Measurements from ENCODE around the gene LYRM4.

Gene LYRM4

GRCh38 chr6:5203546-5203945, 57.2 kb downstream of the LYRM4 start:
- no peak for DNase-seq

GRCh38 chr6:5202941-5203340, 57.8 kb downstream of the LYRM4 start:
- no peak for DNase-seq

GRCh38 chr6:5202206-5202605, 58.5 kb downstream of the LYRM4 start:
- DNase-seq = no peak

GRCh38 chr6:5201271-5201670, 59.5 kb downstream of the LYRM4 start:
- DNase-seq = no peak

DNA sequence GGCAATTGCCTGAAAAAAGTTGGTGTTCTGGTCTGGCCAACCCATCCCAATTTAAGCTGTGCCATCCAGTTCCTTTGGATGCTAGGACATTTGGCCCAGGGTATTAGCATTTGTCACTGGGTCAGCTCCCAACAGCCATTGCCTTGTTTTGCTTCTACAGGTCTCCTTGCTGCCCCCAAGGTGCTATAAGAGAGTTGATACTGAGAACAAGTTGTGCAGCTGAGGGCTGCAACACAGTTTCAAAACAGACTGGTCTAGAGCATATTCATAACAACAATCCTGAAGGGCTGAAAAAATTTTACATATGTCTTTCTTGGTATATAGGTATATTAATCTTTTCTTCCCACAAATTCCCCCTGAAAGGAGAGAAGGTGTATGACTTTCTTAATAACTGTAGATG, 61.0 kb downstream of the LYRM4 start:
- no peak for DNase-seq

DNA sequence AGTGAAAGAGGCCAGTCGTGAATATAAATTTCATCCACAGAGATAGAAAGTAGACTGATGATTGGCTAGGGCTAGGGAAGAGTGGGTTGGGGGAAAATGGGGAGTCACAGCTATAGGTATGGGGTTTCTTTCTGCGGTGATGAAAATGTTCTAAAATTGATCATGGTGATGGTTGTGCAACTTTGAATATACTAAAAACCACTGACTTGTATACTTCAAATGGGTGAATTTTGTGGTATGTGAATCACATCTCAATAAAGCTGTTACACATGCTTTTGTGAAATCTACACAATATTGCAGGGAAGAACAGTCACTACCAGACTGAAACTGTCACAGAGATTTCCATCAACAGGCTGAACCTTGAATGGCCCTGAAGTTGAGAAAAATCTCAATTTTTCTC, 61.5 kb downstream of the LYRM4 start:
- no peak for DNase-seq

- DNase-seq = no peak
Measured at GRCh38 chr6:5197084-5197483, 63.7 kb downstream of the LYRM4 start.

DNA sequence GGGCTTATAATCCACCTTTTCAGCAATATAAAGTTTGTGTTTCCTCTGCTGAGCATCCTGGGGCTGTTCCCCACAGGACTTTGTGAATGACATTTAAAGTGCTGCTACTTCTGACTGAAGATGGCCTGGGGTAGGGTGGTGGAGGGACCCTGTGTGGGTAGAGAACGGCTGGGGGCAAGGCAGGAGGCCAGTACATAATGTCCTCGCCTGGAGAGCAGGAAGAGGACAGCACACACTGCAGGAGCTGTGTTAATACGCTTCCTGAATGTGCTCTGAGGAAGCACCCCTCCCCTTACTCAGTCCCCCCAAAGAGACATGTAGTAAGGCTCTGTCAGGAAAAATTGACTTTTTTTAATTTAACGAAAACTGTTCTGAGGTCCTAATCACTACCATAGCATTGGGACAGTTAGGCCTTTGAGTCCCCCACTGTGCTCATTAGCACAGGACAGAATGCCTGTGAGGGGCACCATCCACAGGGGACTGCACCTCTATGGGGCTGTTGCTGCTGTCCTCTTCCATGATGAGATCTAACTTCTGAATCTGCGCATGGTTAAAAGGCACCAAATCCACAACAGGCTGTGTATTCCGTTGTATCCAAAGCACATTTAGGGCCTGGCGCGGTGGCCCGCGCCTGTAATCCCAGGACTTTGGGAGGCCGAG, 68.5 kb downstream of the LYRM4 start:
- no peak for DNase-seq

GRCh38 chr6:5191722-5192121, 69.0 kb downstream of the LYRM4 start:
- DNase-seq = no peak

- no peak for DNase-seq
Measured at GRCh38 chr6:5191222-5191621, 69.5 kb downstream of the LYRM4 start.

DNA sequence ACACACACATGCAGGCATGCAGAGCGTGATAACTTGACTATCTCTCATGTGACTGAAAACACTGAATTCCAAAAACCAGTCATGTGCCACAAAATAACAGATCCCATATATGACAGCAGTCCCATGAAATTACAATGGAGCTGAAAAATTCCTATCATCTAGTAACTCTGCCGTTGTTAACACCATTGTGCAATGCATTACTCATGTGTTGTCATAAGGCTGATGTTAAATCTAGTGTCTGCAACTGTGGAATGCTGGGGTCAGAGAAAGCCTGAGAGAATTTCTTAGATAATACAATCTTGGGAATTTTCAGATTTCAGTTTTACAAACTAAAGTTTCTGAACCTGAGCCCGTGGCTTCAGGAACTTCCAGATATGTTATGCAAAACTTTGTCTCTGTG, 70.2 kb downstream of the LYRM4 start:
- no peak for DNase-seq

DNA sequence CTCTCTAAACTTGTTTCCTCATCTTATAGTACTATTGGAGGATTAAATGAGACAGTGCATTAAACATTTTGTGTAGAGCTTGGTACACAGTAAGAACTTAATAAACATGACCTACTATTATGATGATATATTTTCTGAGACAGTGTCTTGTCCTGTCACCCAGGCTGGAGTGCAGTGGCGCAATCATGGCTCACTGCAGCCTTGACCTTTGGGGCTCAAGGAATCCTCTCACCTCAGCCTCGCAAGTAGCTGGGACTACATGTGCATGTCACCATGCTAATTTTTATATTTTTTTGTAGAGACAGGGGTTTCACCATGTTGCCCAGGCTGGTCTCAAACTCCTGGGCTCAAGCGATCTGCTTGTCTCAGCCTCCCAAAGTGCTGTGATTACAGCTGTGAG, 72.1 kb downstream of the LYRM4 start:
- DNase-seq = no peak

- no peak for DNase-seq
Measured at GRCh38 chr6:5184878-5185277, 75.9 kb downstream of the LYRM4 start.

GRCh38 chr6:5184218-5184617, 76.5 kb downstream of the LYRM4 start:
- DNase-seq = no peak

- no peak for DNase-seq
Measured at GRCh38 chr6:5181510-5182317, 79.0 kb downstream of the LYRM4 start.

- no peak for DNase-seq
Measured at GRCh38 chr6:5180636-5181035, 80.1 kb downstream of the LYRM4 start.

DNA sequence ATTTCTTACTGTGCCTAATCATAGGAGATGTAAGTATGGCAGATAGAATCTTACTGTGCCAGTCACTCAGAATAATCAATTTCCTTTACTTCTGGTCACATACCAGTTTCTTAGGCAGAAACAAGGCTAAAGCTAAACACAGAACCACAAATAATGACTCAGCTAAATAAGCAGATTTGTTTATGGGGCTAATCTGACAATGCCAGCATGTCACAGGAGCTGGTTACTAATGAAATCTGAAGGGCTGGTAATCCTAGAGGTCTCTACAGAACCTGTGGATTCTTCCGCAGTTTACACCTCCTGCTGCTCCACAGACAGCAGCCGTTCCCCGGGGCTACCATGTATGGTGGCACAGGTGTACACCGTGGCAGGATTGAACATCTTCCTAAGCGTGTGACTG, 80.8 kb downstream of the LYRM4 start:
- DNase-seq = no peak

GRCh38 chr6:5178806-5179205, 81.9 kb downstream of the LYRM4 start:
- no peak for DNase-seq

DNA sequence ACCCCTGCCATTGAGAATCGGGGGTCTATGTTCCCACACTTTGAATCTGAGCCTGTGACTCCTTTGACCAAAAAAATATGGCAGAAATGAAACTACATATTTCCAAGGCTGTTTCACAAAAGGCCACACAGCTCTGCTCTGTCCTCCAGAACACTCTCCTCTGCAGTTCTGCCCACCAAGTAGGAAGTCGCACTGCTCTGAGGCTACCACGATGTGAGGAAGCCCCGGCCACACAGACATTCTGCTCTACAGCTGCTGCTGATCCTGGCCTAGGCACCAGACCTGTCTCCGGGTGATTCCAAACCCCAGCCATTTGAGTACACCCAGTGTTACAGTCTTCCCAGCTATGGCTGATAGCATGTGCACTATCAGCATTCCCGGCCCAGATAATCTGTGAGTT, 85.1 kb downstream of the LYRM4 start:
- no peak for DNase-seq

GRCh38 chr6:5174756-5175549, 85.8 kb downstream of the LYRM4 start:
- no peak for DNase-seq

DNA sequence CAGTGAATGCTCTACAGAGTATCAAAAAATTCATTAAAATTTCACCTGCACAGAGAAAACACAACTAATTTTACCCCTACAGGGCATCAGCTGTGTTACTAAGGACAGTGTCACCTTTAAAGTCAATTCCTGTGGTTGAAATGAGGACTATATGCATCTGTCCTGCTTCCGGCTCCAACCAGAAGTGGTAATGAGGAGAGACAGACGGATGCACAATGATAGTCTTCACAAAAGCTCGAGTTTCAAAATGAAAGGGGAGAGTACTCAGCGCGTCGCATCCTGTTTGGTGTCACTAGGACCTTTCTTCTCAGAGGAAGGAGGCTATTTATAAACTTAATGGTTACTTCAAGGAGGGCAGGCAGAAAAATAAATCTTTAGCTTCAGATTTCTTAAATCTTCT, 86.5 kb downstream of the LYRM4 start:
- DNase-seq = peak; percentile 62

DNA sequence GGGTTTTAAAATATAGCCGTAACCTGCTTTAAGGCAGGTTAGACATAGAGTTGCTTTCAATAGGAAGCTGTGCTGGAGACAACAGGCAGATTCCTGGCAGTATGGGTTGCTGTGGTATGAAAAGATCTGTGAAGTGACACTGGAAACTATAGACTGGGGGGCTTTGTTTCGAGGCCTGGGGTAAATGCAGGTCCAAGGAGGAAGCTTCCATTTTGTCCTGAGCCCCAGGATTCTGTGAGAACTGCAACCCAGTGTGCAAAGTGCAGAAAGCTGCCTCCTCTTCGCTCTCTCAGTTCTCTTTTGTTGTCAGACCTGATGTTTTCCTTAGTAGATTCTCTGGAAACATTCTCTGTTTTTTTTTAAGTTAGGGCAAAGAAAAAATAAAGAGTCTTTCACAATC, 86.9 kb downstream of the LYRM4 start:
- DNase-seq = no peak

DNA sequence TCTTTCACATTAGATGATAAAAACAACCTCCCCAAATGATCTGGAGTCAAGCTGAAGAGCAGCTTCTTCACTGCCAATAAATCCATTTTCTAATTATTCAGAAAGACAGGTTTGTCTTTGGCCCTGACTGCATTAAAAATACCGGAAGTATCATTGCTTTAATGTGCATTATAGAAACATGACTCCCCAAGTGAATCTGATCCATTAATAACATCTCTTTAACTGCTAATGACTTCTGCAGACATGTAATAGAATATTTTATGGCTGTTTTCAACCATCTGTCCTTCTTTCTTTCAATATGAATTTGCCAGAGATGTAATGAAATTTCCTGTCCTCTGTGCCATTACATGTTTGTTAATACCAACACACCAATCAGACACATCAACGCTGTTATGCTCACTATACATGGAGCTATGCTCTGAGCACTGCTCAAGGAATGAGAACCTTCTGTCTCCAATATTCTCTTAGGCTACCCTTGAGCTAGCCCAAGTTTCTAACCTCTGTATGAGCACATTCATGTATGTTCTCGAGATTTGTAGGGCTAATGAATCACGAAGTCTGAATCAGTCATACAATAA, 87.8 kb downstream of the LYRM4 start:
- DNase-seq = no peak
